HEK293 (cell line): ENCODE data around the gene SERHL2.

Experiments
- CTCF ChIP-seq: fragments of 450-650 bp; formaldehyde crosslinking; IDR thresholded peaks from 2 replicates; pipeline ENCODE4 v1.5.1; 2016; ENCODE audit warnings: missing biosample characterization, missing genetic modification characterization
- YY1 ChIP-seq: fragments of 450-650 bp; formaldehyde crosslinking; IDR thresholded peaks from 2 replicates; pipeline ENCODE4 v1.5.1; 2018; ENCODE audit warnings: missing biosample characterization, missing genetic modification characterization

GRCh38 chr22:42608136-42608822 is 54.5 kb downstream of the SERHL2 start:
- no peak for TF ChIP-seq CTCF (tag by site-specific recombination)
- no peak for TF ChIP-seq YY1 (tag by site-specific recombination)
